ENCODE measurements around the gene APPL2.

DNA sequence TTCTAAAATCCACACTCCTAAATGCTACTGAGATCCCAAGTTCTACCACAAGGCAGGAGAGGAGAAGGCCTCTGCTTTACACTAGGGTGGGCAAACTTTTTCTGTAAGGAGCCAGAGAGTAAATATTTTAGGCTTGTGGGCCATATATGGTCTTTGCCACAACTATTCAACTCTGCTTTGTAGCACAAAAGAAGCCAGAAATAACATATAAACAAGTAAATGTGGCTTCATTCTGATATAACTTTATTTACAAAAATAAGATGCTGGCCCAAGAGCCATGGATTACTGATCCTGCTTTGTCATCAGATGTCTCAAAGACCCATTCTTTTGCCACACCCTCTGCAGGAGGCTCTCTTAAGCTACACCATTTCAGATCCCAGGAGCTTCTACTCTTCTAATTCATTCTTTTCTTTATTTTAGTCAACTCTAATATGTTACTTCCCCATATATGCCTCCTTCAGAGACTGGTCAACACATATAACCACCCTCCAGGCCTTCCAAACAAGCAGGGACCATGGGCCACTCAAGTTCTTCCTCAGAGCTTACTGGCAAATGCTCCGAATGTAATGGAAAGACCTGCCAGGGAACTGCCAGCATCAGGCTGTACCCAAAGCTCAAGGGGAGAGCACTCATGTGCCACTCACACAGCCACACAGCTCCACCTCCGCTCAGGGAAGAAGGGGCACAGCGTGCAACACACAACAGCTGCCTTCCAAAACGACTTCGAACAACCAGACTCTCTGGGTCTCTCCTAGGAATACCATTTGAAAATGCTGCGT is 15.6 kb downstream of the APPL2 start:
- TF ChIP-seq POLR2A (IDR thresholded peaks at IDR 0.05): no peak
- TF ChIP-seq, protein P1, sequence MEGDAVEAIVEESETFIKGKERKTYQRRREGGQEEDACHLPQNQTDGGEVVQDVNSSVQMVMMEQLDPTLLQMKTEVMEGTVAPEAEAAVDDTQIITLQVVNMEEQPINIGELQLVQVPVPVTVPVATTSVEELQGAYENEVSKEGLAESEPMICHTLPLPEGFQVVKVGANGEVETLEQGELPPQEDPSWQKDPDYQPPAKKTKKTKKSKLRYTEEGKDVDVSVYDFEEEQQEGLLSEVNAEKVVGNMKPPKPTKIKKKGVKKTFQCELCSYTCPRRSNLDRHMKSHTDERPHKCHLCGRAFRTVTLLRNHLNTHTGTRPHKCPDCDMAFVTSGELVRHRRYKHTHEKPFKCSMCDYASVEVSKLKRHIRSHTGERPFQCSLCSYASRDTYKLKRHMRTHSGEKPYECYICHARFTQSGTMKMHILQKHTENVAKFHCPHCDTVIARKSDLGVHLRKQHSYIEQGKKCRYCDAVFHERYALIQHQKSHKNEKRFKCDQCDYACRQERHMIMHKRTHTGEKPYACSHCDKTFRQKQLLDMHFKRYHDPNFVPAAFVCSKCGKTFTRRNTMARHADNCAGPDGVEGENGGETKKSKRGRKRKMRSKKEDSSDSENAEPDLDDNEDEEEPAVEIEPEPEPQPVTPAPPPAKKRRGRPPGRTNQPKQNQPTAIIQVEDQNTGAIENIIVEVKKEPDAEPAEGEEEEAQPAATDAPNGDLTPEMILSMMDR (IDR thresholded peaks at IDR 0.05): no peak

Data from esophagus squamous epithelium (tissue), 4 donors.